HPDE6-E6E7 (cell line): Measurements from ENCODE around the gene AP1AR.
A peak's percentile ranks its signal among the peaks of the same experiment; 100 is the strongest.
"Not testable (repeated sequence)": the region's sequence is repeated elsewhere in the genome, so short reads cannot be mapped to it uniquely, and the experiment has no call there.

Experiments
- DNase-seq: peaks from one replicate; pipeline ENCODE4 v3.0.0; 2011; ENCODE audit warnings: missing footprints; ENCODE audit errors: extremely low spot score

Gene AP1AR, protein sequence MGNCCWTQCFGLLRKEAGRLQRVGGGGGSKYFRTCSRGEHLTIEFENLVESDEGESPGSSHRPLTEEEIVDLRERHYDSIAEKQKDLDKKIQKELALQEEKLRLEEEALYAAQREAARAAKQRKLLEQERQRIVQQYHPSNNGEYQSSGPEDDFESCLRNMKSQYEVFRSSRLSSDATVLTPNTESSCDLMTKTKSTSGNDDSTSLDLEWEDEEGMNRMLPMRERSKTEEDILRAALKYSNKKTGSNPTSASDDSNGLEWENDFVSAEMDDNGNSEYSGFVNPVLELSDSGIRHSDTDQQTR

DNA sequence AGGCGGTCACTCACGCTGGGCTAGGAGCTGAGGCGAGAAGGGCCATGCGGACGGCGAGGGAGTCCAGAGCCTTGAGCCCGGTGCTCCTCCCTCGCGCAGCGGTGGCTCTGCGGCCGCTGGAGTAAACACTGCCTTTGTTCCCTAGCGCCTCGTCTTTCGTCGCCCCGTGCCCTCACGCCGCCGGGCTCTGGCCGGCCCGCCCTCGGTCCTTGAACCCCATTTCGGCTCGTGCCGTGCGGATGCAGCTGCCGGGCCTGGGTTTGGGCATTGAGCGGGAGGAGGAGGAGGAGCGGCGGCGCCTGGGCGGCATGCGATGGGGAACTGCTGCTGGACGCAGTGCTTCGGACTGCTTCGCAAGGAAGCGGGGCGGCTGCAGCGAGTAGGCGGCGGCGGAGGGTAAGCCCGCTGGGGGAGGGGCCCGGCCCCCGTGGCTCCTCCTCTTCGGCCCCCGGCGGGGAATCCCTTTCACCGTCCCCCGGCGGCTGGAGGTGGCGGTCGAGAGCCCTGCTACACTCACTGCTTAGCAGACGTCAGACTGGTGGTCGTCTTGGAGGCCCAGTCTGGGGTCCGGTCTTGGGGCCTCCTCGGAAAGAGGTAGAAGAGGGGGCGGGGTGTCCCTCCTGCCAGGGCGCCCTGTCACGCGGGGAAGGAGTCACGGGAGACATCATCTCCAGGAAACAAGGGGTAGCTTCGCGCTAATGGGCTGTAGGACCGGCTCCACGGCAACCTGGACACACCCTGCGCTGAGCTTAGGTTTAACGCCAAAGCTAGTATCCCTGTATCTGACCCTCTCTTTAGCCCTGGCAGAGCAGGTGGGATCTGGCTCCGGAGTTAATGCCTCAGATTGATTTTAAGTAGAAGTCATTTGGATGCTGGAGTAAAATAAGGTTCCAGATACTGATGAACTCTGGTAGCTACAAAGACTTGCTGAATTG, at the start of gene AP1AR:
Gene AP1AR, plus strand, starts transcription at position 9 of the 935 bp plus-strand sequence. Its CDS starts 305 bp downstream, at position 314.
- DNase-seq, result peak; percentile 76

DNA sequence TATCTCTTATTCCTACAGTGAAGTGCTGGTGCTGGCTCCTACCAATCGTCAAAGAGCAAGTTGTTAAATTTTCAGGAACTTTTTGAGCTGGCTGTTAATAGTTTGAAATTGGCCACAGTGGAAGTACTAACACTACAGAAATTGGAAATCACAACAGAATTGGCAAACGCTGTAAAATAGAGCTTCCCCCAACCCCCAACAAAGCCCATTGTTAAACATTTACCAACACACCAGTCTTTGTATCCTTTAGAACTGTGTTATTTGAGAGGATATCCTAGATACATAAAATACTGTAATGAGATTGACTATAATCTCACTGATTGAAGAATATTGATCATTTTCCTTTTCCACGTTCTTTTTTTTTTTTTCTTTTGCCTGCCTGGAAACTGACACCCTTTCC, 49.0 kb upstream of the AP1AR start:
- no peak for DNase-seq

- no peak for DNase-seq
Measured at GRCh38 chr4:112183252-112183651, 48.3 kb upstream of the AP1AR start.

- DNase-seq, result no peak
Measured at GRCh38 chr4:112184438-112184837, 47.1 kb upstream of the AP1AR start.

- no peak for DNase-seq
Measured at GRCh38 chr4:112185334-112185733, 46.3 kb upstream of the AP1AR start.

- no peak for DNase-seq
Measured at GRCh38 chr4:112185740-112186670, 45.6 kb upstream of the AP1AR start.

GRCh38 chr4:112189754-112190153, 41.8 kb upstream of the AP1AR start:
- DNase-seq, result no peak

GRCh38 chr4:112190684-112191083, 40.9 kb upstream of the AP1AR start:
- no peak for DNase-seq

DNA sequence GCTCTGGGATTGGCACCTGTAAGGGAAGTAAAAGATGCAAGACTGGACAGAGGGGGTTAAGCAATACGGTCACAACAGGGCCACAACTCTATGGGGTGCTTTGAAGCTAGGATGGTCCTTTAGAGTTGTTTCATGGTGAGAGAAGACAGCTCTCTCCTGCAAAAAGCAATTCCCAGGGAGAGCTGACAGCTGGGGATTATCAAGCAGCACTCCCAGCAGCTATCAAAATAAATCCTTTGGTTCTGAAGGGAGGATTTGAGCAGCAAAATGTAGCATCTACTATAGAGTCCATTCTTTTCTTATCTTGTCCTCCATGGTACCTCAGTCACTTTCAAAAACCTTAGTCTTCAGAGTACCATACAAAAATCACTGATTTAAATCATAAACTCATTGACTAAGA, 35.1 kb upstream of the AP1AR start:
- DNase-seq, result no peak

DNA sequence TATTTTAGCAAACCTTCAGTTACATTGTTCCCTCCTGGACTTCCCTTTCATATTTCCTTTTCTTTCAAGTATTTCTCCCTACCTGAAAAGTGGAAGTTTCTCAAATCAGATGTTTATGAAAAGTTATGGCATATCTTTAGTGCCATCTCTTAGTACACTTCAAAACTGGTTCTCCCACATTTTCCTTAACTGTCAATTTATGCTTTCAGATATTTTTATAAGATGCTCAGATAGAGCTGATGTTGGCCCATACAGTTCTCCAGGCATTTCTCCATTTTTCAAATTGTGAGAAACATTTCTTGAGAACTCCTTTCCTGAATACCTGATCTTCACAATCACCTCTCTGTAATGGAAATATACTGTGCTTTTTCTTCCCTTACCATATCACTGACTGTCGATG, 32.5 kb upstream of the AP1AR start:
- DNase-seq, result no peak

- no peak for DNase-seq
Measured at GRCh38 chr4:112201915-112202505, 29.6 kb upstream of the AP1AR start.

- DNase-seq, result no peak
Measured at GRCh38 chr4:112203593-112203992, 28.0 kb upstream of the AP1AR start.

GRCh38 chr4:112206431-112206830, 25.2 kb upstream of the AP1AR start:
- DNase-seq, result no peak

DNA sequence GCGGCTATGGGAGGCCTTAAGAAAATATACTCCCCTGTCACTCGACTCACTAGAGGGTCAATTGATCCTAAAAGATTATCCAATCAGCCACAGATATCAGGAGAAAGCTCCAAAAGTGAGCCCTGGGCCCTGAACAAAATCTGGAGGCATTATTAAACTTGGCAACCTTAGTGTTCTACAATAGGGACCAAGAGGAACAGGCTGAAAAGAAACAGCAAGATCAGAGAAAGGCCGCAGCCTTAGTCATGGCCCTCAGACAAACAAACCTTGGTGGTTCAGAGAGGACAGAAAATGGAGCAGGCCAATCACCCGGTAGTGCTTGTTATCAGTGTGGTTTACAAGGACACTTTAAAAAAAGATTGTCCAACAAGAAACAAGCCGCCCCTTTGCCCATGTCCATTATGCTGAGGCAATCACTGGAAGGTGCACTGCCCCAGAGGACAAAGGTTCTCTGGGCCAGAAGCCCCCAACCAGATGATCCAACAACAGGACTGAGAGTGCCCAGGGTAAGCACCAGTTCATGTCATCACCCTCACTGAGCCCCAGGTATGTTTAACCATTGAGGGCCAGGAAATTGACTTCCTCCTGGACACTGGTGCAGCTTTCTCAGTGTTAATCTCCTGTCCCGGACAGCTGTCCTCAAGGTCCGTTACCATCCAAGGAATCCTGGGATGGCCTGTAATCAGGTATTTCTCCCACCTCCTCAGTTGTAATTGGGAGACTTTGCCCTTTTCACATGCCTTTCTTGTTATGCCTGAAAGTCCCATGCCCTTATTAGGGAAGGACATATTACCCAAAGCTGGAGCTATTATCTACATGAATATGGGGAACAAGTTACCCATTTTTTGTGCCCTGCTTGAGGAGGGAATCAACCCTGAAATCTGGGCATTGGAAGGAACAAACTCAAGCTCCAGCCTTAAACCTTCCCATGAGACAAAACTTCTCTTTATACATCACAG, 23.2 kb upstream of the AP1AR start:
- not testable (repeated sequence) for DNase-seq

- DNase-seq, result no peak
Measured at GRCh38 chr4:112210777-112211176, 20.8 kb upstream of the AP1AR start.

- no peak for DNase-seq
Measured at GRCh38 chr4:112213091-112213490, 18.5 kb upstream of the AP1AR start.

- DNase-seq, result no peak
Measured at GRCh38 chr4:112213856-112214255, 17.7 kb upstream of the AP1AR start.

DNA sequence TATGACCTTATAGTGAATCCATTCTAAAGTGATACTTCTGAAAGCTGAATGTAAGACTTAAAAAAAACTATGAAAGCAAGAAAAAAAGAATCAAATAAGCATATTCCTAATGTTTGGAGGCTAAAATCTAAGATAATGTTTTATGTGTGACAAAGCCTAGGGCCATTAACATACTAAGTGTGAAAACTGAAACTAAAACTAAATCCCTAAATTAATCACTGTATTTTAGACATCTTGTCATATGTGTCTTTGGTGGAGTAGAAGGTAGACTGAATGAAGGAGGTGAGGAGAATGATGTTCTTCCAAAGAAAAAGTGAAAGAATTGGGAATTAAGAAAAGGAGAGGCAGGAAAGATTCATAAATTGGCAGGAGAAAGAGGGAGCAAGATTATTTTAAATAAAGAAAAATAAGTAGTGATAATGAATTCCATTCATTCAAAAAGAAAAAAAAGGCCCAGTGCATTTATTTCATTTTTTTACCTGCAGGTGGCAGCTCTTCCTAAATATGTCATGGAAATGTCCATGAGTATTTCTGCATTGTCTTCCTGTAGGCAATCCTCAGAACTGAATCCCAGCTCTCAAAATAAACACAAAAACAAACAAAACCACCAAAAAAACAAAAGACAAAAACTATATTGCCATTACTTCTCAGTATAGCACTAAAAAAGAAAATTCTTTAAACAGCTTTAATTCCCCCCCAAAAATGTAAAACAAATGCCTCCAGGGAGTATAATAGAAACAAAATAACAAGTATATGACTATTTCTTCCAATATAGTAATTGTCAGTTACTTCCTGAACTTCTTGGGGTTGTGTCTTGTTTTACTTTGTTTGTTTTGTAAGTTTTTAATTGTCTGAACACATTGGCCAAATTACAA, 17.0 kb upstream of the AP1AR start:
- no peak for DNase-seq

GRCh38 chr4:112219826-112220366, 11.7 kb upstream of the AP1AR start:
- no peak for DNase-seq
